H7 (cell line): ENCODE results near the gene DYNLRB2. TPM values are rescaled to one million over a fixed set of nuclear protein-coding genes. Genes with fewer than 3 reads are reported as not detected.

Experiments
- DNase-seq: peaks from one replicate; pipeline ENCODE4 v3.0.0; 2012
- H3K27me3 ChIP-seq: 2 replicates; pipeline ENCODE4 v1.6.0; 2011; ENCODE audit warnings: mild to moderate bottlenecking, low read length; ENCODE audit not compliant: control insufficient read depth, insufficient read depth
- H3K36me3 ChIP-seq: replicated peaks from 2 replicates; pipeline ENCODE4 v1.5.1; 2011; ENCODE audit warnings: low read length; ENCODE audit not compliant: control insufficient read depth, insufficient read depth
- H3K4me3 ChIP-seq: 2 replicates; pipeline ENCODE4 v1.5.1; 2011; ENCODE audit warnings: low read depth, mild to moderate bottlenecking, control low read depth, low read length, moderate library complexity; ENCODE audit not compliant: insufficient read depth
- total RNA-seq: library from RNA; depleted of rRNA; stranded (reverse); fragments of >200 nt; shearing (Covaris generic); gene quantifications from 2 replicates; pipeline ENCODE4 v1.2.3, GENCODE V29; 2014

The DYNLRB2 gene
- total RNA-seq, 1 experiment from 2014 or later: 0.42 TPM

DNA sequence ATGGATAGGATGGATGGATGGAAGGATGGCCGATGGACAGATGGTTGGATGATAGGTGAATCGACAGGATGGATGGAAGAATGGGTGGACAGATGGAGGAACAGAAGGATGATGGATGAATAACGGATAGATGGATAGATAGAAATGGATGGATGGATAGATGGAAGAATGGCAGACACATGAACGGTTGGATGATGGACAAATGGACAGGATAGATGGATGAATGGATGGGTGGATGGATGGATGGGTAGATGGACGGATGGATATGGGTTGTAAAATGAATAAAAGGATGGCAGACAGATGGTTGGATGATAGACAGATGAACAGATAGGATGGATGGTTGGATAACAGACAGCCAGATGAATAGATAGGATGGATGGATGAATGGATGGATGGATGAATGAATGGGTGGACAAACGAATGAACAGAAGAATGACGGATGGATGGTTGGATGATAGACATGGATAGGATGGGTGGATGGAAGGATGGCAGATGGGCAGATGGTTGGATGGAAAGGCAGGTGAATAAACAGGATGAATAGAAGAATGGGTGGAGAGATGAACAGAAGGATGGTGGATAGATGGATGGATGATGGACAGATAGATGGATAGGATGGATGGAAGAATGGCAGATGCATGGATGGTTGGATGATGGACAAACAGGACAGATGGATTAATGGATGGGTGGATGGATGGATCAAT is 55.9 kb downstream of the DYNLRB2 start:
- no peak for DNase-seq
- Histone ChIP-seq H3K36me3 (no peaks in the 10 kb centered on the region), H3K4me3 (no peak overlapping the region), H3K27me3 (no peaks in the 10 kb centered on the region)

DNA sequence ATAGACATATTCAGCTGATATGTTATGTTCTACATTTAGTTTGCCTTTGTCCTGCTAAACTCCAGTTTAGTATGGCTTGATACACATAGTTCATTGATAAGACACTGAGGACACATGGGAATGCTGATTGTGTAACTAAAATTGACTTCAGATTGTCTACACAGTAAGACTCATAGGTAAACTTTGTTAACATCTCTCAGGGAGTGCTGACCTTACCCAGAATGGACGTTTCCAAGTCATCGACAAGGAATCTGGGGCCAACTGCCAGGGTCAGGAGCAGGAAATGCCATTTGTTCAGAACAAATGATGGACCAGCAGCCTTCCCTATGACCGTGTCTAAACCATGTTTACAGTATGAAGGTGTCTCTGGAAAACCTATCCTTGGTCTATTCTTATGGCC is 58.7 kb downstream of the DYNLRB2 start:
- H3K4me3 ChIP-seq: no peak overlapping the region
- H3K36me3 ChIP-seq: no peaks in the 10 kb centered on the region
- H3K27me3 ChIP-seq: no peaks in the 10 kb centered on the region
- no peak for DNase-seq
